Pancreas (tissue), 10 donors: ENCODE data around the gene USP20. TPM values are rescaled to one million over a fixed set of nuclear protein-coding genes. Genes with fewer than 3 reads are reported as not detected.

Source experiments
- ATAC-seq, 4 donors: fragments of 200-7000 bp; cut with Tn5 transposase; one replicate each; pipeline versions ENCODE4 v1.8.0 to v1.9.1; 2020; ENCODE audit warnings: mild to moderate bottlenecking in 4 of 4, moderate library complexity in 4 of 4
- DNase-seq, 6 donors: peaks; one replicate each; pipeline ENCODE4 v3.0.0-alpha.2; 2020
- FAIRE-seq: peaks from 2 replicates; lab custom pipeline; 2012; peaks lifted over from hg19 to GRCh38; lab: Jason Lieb, UNC
- H3K27ac ChIP-seq, 4 donors: fragments of 200-600 bp; sonication (generic); 1 replicate in 3 of 4; 2 replicates in 1 of 4; pipeline versions ENCODE4 v1.5.0 to v1.8.0; 2020
- H3K27me3 ChIP-seq, 4 donors: fragments of 200-600 bp; one replicate each; pipeline ENCODE4 v1.8.0; 2021
- H3K36me3 ChIP-seq, 3 donors: fragments of 200-600 bp; sonication (generic) in 1 of 3; one replicate each; pipeline versions ENCODE4 v1.5.0 to v1.8.0; 2020 to 2021
- H3K4me1 ChIP-seq, 3 donors: fragments of 200-600 bp; one replicate each; pipeline ENCODE4 v1.8.0; 2021
- H3K4me3 ChIP-seq, 4 donors: fragments of 200-600 bp; sonication (generic) in 2 of 4; one replicate each; pipeline versions ENCODE4 v1.5.0 to v1.8.0; 2020 to 2021
- H3K9me3 ChIP-seq, 4 donors: fragments of 200-600 bp; one replicate each; pipeline ENCODE4 v1.8.0; 2021
- CTCF ChIP-seq, 4 donors: fragments of 200-600 bp; sonication (generic) in 3 of 4; IDR thresholded peaks; one replicate each; pipeline versions ENCODE4 v1.5.0 to v1.8.0; 2021; ENCODE audit warnings: antibody characterized with exemption in 4 of 4
- WGBS, 2 donors: extraction: QIAGEN DNeasy Blood & Tissue Kit; methylation state at CpG; one replicate each; pipeline ENCODE4 v1.1.7; 2013; 5-methylcytosine and 5-hydroxymethylcytosine counted together
- intact Hi-C, 3 donors: fragments of 100-400 bp; cut with DNase I; formaldehyde crosslinking; loops; one replicate each; pipeline versions ENCODE4 v1.11.1 to v1.14.2; 2022
- microRNA-seq, 2 donors: library from miRNA; unstranded; fragments of <30 nt; microRNA quantifications; one replicate each; pipeline versions ENCODE4 to v1.1.0, GENCODE V29; 2019 to 2020
- polyA plus RNA-seq, 2 donors: library from polyadenylated mRNA; stranded (reverse); fragments of 200-250 nt; gene quantifications; one replicate each; pipeline ENCODE4 v1.2.3, GENCODE V29; 2013
- total RNA-seq, 6 donors: library from RNA; stranded (reverse); fragmentation: NEBNext Ultra II Directional in 4 of 6; extraction: Animal tissue kit (Norgen Biotek cat#: 25700) in 4 of 6; gene quantifications; one replicate each; pipeline versions ENCODE4 v1.2.1 to v1.2.4, GENCODE V29; 2021 to 2023
- donor health status: healthy with polysubstance abuse.
- donor health status: DM: no; HTN: no; CAD: no; lungs with moderate emphysema.
- donor health status: DM: no; HTN: no; CAD: no.
- donor health status: control.
- donor health status: control.
- donor health status: Bipolar disorder and iron deficiency.
- donor health status: DM: yes; HTN: yes; CAD: no.
- donor health status: DM: no; HTN: no; CAD: no.
- donor health status: DM: no; HTN: no; CAD: no.
- donor health status: DM: yes; HTN: yes; CAD: no.

USP20 gene
- total and polyA plus RNA-seq, 8 donors, result 9.7 to 54.8 (median 14.0) TPM

- Histone ChIP-seq H3K4me3 (no peak overlapping the region), H3K36me3 (no peaks in the 10 kb centered on the region), H3K4me1 (no peaks in the 10 kb centered on the region), H3K27ac (no peak overlapping the region), H3K27me3 (no peaks in the 10 kb centered on the region), H3K9me3 (no peaks in the 10 kb centered on the region)
- intact Hi-C loops, result no loop called here
- no peak for TF ChIP-seq CTCF (IDR thresholded peaks at IDR 0.05)
- WGBS, 2 donors, result 95 to 98% methylated on average over 2 of the region's 2 CpGs
- DNase-seq (no peak), ATAC-seq (no peak), FAIRE-seq (no peak)
These were observed 95.5 kb downstream of the USP20 start for GRCh38 chr9:129930743-129931142.

Small RNA genes within 50 kb of the gene (microRNA-seq; reads per million reads assigned to microRNA genes)
- gene MIR6855, result 0 to 0.29 reads per million in 2 donors

Other genes with a start within 250 kb of the USP20 start
- gene C9orf50, start 214.4 kb upstream of the USP20 start, total RNA-seq, result not detected
- not detected for gene C9orf50, start 214.4 kb upstream of the USP20 start, polyA plus RNA-seq
- gene NTMT1, start 209.3 kb upstream of the USP20 start, total RNA-seq, result 10 to 100 TPM; 11.3 to 19.4 (median 15.4) TPM
- 10 to 100 TPM; 19.5 to 29.0 TPM for gene NTMT1, start 209.3 kb upstream of the USP20 start, polyA plus RNA-seq
- 10 to 100 TPM in 1 of 6 donors, 1 to 10 TPM in 5; 6.3 to 13.1 (median 8.3) TPM for gene ASB6, start 193.3 kb upstream of the USP20 start, total RNA-seq
- gene ASB6, start 193.3 kb upstream of the USP20 start, polyA plus RNA-seq, result 10 to 100 TPM; 21.2 to 23.7 TPM
- 1 to 10 TPM in 1 of 6 donors, under 1 TPM in 4, not detected in 1; 0.16 to 2.0 (median 0.38) TPM for gene PRRX2, start 169.8 kb upstream of the USP20 start, total RNA-seq
- 1 to 10 TPM; 1.2 to 1.9 TPM for gene PRRX2, start 169.8 kb upstream of the USP20 start, polyA plus RNA-seq
- 1 to 10 TPM in 3 of 6 donors, under 1 TPM in 3; 0.16 to 2.5 (median 0.77) TPM for gene PTGES, start 82.4 kb upstream of the USP20 start, total RNA-seq
- gene PTGES, start 82.4 kb upstream of the USP20 start, polyA plus RNA-seq, result 1 to 10 TPM in 1 of 2 donors, under 1 TPM in 1; 0.75 to 1.8 TPM
- gene TOR1B, start 32.3 kb upstream of the USP20 start, total RNA-seq, result 10 to 100 TPM in 5 of 6 donors, 1 to 10 TPM in 1; 7.6 to 17.3 (median 12.0) TPM
- gene TOR1B, start 32.3 kb upstream of the USP20 start, polyA plus RNA-seq, result 10 to 100 TPM in 1 of 2 donors, 1 to 10 TPM in 1; 6.1 to 10.5 TPM
- 10 to 100 TPM in 5 of 6 donors, 1 to 10 TPM in 1; 8.9 to 17.5 (median 12.2) TPM for gene TOR1A, start 11.3 kb upstream of the USP20 start, total RNA-seq
- gene TOR1A, start 11.3 kb upstream of the USP20 start, polyA plus RNA-seq, result 10 to 100 TPM; 10.0 to 15.3 TPM
- 10 to 100 TPM; 16.3 to 22.4 (median 17.2) TPM for gene C9orf78, start 183 bp upstream of the USP20 start, total RNA-seq
- gene C9orf78, start 183 bp upstream of the USP20 start, polyA plus RNA-seq, result 10 to 100 TPM; 24.2 to 38.6 TPM
- 10 to 100 TPM in 2 of 6 donors, 1 to 10 TPM in 4; 6.5 to 18.5 (median 7.8) TPM for gene FNBP1, start 207.7 kb downstream of the USP20 start, total RNA-seq
- 1 to 10 TPM; 5.3 to 7.0 TPM for gene FNBP1, start 207.7 kb downstream of the USP20 start, polyA plus RNA-seq
- gene GPR107, start 218.4 kb downstream of the USP20 start, total RNA-seq, result 10 to 100 TPM; 12.4 to 19.8 (median 17.2) TPM
- gene GPR107, start 218.4 kb downstream of the USP20 start, polyA plus RNA-seq, result 1 to 10 TPM; 5.1 to 8.7 TPM